ENCODE data around the gene MYLK3.
"Not testable (repeated sequence)": the region's sequence is repeated elsewhere in the genome, so short reads cannot be mapped to it uniquely, and the experiment has no call there.

The MYLK3 gene

GRCh38 chr16:46689365-46690280 is 58.5 kb downstream of the MYLK3 start, which contains the start of gene ORC6:
Gene ORC6 (plus strand): TSS chr16:46689659. CDS start chr16:46689706, 47 bp downstream.
- peak; percentile 98 for DNase-seq

GRCh38 chr16:46688654-46689364 is 59.3 kb downstream of the MYLK3 start, which contains the start of gene VPS35:
Gene VPS35 (minus strand): TSS chr16:46689178. CDS start chr16:46689133, 45 bp downstream.
- DNase-seq = peak; percentile 100

GRCh38 chr16:46688101-46688653 is 60.0 kb downstream of the MYLK3 start:
- no peak for DNase-seq

- no peak for DNase-seq
Measured at GRCh38 chr16:46687486-46687885, 60.7 kb downstream of the MYLK3 start.

- DNase-seq = no peak
Measured at GRCh38 chr16:46686815-46687473, 61.2 kb downstream of the MYLK3 start.

GRCh38 chr16:46681867-46682266 is 66.3 kb downstream of the MYLK3 start:
- DNase-seq = not testable (repeated sequence)

- DNase-seq = not testable (repeated sequence)
Measured at GRCh38 chr16:46677943-46678342, 70.2 kb downstream of the MYLK3 start.

- DNase-seq = peak; percentile 53
Measured at GRCh38 chr16:46673320-46674013, 74.7 kb downstream of the MYLK3 start.

- DNase-seq = no peak
Measured at GRCh38 chr16:46662123-46662522, 86.0 kb downstream of the MYLK3 start.

- no peak for DNase-seq
Measured at GRCh38 chr16:46658925-46659324, 89.2 kb downstream of the MYLK3 start.
